A549 (cell line): Measurements from ENCODE around the gene NINL.

Experiments used
- CEBPB ChIP-seq, 2 experiments: fragments of >200 bp in 1 of 2; sonication (Bioruptor Twin) in 1 of 2; formaldehyde crosslinking in 1 of 2; IDR thresholded peaks; 2 replicates each; pipeline ENCODE4 v1.6.1; 2012 to 2016
- CHD2 ChIP-seq: fragments of 150-350 bp; IDR thresholded peaks from 2 replicates; pipeline ENCODE4 v1.6.1; 2014; ENCODE audit warnings: low read length; ENCODE audit not compliant: partially characterized antibody
- EP300 ChIP-seq, 2 experiments: fragments of >200 bp; sonication (Bioruptor Twin); formaldehyde crosslinking; IDR thresholded peaks; 2 replicates in 1 of 2; 3 replicates in 1 of 2; pipeline ENCODE4 v1.6.1; 2016 to 2017
- HDAC2 ChIP-seq: fragments of 200-600 bp; sonication (generic); IDR thresholded peaks from 2 replicates; pipeline ENCODE4 v1.6.1; 2016
- KDM5A ChIP-seq: fragments of 200-600 bp; sonication (generic); IDR thresholded peaks from 2 replicates; pipeline ENCODE4 v1.6.1; 2016; ENCODE audit warnings: antibody characterized with exemption, mild to moderate bottlenecking
- MYC ChIP-seq: IDR thresholded peaks from 2 replicates; pipeline ENCODE4 v1.6.1; 2012; ENCODE audit warnings: mild to moderate bottlenecking, inconsistent platforms, low read length, improper control_type of control experiment, borderline replicate concordance
- POLR2A ChIP-seq: IDR thresholded peaks from 2 replicates; pipeline ENCODE4 v1.6.1; 2012; ENCODE audit warnings: mild to moderate bottlenecking, low read length
- SREBF2 ChIP-seq: fragments of 450-650 bp; IDR thresholded peaks from 2 replicates; pipeline ENCODE4 v1.6.1; 2014; ENCODE audit warnings: mild to moderate bottlenecking, moderate library complexity
- TF ChIP-seq, protein P1 (sequence below): fragments of >200 bp; sonication (Bioruptor Twin); formaldehyde crosslinking; IDR thresholded peaks from 3 replicates; pipeline ENCODE4 v1.5.1; 2016

- no peak for TF ChIP-seq CHD2
- no peak for TF ChIP-seq EP300 (IDR thresholded peaks at IDR 0.05)
- TF ChIP-seq, protein P1, sequence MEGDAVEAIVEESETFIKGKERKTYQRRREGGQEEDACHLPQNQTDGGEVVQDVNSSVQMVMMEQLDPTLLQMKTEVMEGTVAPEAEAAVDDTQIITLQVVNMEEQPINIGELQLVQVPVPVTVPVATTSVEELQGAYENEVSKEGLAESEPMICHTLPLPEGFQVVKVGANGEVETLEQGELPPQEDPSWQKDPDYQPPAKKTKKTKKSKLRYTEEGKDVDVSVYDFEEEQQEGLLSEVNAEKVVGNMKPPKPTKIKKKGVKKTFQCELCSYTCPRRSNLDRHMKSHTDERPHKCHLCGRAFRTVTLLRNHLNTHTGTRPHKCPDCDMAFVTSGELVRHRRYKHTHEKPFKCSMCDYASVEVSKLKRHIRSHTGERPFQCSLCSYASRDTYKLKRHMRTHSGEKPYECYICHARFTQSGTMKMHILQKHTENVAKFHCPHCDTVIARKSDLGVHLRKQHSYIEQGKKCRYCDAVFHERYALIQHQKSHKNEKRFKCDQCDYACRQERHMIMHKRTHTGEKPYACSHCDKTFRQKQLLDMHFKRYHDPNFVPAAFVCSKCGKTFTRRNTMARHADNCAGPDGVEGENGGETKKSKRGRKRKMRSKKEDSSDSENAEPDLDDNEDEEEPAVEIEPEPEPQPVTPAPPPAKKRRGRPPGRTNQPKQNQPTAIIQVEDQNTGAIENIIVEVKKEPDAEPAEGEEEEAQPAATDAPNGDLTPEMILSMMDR, result peak; percentile 45
- TF ChIP-seq CEBPB (IDR thresholded peaks at IDR 0.05), result no peak
- no peak for TF ChIP-seq SREBF2
- no peak for TF ChIP-seq MYC
- no peak for TF ChIP-seq KDM5A
- no peak for TF ChIP-seq HDAC2
- no peak for TF ChIP-seq POLR2A
Observed at GRCh38 chr20:25470045-25470444, 115.3 kb downstream of the NINL start.
